Renal cortex interstitium (tissue), 11 donors: ENCODE data around the gene PPFIA4. TPM values are rescaled to one million over a fixed set of nuclear protein-coding genes. Genes with fewer than 3 reads are reported as not detected.

Experiments
- DNase-seq, 11 donors: peaks; one replicate each; pipeline ENCODE4 v3.0.0-alpha.2; 2013; ENCODE audit warnings: low read depth in 9 of 11, low spot score in 4 of 11; ENCODE audit errors: extremely low read depth in 1 of 11
- polyA plus RNA-seq, 3 donors: library from polyadenylated mRNA; unstranded; fragments of 120-200 nt; gene quantifications; one replicate each; pipeline ENCODE4 v1.2.1, GENCODE V29; 2013; ENCODE audit not compliant: insufficient read length in 3 of 3

PPFIA4 gene
- polyA plus RNA-seq, 3 donors = 7.4 to 14.9 (median 8.5) TPM

DNA sequence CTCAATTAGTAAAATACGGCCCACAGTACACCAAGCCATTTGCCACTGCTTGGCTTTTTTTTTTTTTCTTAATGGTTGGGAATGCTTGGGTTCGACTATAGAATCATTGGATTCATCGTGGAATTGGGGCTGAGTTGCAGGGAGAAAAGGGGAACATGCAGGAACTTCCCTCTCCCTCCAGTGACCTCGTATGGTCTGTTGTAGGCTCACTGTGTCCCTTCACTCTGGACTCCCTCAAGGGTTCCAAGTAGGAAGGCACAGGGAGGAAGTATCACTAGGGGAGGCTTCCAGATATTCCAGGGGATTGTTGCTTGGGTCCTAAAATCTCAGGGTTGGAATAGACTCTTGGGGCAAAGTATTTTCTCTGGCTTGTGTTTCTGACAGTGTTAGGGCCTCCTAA lies 24.5 kb downstream of the PPFIA4 start:
- DNase-seq = no peak

DNA sequence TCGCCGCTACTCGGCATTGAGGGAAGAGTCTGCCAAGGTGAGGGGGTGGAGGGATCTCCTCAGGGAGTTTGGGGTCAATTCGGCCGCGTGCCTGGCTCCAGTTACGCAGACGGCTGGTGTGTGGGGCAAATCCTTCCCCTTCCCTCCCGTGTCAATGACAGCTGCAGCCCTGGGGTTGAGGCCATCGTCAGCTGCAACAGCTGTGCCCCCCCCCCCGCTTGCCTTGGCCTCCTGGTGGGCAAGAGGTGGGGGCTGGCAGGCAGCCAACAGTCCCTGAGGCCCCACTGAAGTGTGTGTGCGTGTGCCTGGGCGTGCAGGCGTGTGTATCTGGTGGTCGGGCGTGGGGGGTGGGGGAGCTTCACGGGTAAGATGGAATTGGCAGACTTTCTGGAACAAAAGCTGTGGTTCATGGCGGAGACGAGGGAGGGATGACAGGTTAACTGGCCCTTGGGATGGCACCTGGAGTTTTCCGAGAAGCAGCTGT lies 25.6 kb downstream of the PPFIA4 start:
- DNase-seq = no peak

DNA sequence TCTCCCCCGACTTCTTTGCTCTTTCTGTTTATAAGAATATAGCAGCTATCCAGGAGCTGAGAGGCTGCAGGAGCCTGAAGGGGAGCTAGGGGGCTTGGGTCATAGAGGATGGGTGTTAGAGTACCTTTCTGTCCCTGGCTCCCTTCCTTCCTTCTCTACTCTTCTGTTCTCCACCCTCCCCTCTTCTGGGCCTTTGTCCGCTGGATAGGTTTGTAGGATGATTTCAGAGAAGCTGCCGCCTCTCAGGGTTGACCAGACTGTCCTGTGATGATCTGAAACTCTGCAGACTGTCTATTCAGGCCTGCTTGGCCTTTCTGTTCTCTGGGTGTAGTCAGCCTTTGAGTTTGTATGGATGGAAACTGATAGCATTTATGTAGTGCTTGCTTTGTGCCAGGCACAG lies 26.3 kb downstream of the PPFIA4 start:
- DNase-seq = no peak

DNA sequence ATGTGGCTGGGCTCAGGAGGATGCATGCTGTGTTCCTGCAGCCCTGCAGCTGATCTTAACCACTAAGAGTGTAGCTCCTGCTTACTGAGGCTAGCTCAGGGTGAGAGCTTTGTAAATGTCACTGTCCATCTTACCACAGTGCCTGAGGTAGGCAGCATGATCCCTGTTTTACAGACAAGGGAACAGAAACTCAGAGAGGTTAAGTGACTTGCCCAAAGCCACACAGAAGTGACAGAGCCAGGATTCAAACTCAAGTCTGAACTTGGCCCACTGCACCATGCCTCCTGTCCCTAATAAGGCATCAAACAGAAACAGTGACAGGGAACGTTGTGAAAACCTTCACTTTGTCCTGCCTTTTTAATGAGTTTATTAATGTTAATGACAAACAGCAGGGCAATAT lies 27.9 kb downstream of the PPFIA4 start:
- no peak for DNase-seq

DNA sequence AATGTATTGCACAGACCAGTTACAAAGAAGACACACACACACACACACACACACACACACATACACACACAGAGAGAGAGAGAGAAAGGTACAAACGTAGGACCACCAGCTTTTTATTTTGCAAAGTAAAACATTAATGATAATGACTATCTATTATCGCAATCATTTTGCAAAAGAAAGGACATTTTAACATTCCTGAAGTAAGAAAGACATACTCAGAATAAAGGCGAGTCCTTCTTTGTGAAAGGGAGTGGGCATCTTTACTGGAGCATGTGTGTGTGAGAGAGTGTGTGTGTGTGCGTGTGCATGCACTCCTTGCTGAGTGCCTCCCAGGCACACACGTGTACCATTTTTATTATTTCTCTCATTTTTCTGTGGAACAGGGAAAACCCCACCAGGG lies 28.4 kb downstream of the PPFIA4 start:
- no peak for DNase-seq

DNA sequence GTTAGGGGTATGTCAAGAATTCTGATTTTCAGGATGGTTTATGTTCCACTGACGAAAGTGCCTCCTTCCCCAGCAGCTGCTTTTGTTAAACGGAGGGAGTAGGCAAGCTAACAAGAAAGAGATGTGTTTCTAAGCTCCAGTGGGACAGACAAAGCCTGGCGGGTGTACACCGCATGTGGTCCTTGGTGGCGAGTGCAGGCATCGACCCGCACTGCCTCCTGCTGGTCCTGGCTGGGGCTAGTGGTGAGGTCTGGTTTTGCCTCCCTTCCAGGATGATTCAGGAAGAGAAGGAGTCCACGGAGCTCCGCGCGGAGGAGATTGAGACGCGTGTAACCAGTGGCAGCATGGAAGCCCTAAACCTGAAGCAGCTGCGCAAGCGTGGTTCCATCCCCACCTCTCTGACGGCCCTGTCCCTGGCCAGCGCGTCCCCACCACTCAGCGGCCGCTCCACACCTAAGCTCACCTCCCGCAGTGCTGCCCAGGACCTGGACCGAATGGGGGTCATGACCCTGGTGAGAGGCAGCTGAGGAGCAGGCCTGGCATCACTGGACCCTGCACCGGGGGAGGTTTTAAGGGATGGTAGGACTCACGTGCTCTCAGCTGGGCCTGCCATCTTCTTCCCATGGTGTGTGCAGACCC lies 29.0 kb downstream of the PPFIA4 start:
- no peak for DNase-seq

DNA sequence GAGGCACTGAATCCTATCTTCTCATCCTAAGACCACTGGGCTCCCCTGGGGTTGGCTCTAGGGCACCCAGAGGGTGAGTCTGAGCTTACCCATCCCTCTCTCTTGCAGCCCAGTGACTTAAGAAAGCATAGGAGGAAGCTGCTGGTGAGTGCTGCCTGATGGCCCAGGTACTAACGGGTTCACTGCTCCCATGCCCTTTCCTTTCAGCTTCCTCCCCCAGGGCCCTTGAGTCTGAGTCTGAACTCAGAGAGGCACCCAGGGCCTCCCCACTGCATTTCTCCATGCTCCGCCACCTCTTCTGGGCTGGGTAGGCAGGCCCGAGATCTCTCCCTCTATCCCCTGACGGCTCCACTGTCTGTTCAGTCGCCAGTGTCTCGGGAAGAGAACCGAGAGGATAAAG lies 29.7 kb downstream of the PPFIA4 start:
- DNase-seq = no peak

DNA sequence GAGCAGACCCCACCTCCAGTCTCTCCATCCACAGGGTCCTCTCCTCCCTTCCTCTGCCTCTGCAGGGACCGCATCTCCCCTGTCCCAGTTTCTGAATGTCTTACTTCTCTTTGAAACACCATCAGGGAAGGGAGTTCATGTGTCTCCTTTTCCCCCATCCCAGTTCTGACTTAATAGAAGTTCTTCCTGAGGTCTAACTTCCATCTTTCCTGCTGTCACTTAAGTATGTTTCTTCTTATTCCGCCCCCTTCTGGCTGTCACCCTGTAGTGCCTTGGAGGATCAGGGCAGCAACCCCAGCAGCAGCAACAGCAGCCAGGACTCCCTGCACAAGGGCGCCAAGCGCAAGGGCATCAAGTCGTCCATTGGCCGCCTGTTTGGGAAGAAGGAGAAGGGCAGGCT lies 30.2 kb downstream of the PPFIA4 start:
- no peak for DNase-seq

DNA sequence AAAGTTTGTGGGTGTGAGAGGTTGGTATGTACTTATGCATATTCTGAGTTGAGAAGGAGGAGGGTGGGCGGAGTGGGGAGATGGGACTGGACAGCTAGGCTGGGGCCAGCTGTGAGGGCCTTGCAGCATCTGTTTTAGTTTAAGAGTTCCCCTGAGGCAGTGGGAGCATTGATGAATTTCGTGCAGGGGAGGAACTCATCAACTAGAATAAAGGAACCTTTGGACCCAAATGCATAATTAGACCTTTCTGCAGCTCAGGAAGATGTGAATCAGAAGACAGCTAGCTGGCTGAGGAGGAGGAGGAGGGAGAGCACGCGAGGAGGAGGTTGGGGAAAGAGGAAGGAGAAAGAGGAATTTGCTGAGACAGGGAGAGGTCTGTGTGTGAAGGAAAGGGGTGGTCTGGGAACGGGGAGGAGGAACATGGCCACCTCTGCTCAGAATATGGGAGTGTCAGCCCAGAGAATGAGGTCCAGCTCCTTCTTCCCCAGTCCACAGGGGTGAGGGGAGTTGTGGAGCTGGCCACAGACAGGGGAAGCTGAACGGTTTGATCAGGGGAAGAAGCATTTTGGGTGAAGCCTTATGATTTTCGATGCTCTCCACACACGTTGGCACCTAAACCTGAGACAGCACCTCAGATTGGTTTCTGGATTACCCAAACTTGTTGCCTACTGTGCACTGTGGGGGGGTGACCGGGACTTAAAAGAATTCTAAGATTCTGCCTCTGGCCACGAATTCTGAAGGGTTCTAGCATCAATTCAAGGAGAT lies 31.8 kb downstream of the PPFIA4 start:
- DNase-seq = peak in 1 of 11 donors; percentile 45

DNA sequence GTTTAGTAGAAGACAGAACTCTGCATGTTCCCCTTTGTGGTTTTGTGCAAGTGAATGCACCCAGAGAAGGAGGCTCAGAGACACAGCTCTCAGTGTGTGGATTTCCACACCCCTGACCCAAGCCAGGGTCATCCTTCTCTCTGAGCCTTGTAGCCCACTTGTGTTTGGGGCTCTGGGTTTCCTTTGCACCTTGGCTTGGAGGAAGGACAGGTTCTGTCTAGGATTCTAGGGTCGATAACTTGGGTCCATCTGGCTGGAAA lies 32.3 kb downstream of the PPFIA4 start:
- DNase-seq = no peak

DNA sequence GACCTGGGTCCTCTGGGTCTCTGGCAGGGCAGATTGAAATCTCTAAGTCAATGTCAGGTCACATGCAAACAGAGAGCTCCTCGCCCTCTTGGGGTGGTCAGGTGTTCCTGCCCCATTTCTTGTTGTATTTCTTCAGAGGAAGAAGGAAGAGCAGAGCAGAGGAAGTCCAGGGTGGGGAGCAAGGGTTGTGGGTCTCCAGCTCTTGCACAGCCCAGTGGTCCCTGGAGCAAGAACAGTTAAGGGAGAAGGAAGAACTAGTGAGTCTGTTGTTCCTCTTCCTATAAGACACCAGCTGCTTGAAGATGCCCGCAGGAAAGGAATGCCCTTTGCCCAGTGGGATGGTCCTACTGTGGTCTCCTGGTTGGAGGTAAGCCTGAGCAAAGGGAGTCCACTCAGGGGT lies 33.2 kb downstream of the PPFIA4 start:
- DNase-seq = no peak

DNA sequence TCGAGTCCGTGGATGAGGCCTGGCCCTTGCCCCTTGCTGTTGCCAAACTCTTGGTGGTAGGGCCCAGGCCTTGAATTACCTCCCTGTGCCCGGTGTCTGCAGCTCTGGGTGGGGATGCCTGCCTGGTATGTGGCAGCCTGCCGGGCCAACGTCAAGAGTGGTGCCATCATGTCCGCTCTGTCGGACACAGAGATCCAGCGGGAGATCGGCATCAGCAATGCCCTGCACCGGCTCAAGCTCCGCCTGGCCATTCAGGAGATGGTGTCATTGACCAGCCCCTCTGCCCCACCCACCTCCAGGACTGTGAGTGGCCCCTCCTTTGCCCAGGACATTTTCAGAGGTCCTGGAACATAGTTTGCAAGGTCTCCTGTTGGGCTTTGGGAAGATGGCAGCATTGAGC lies 33.8 kb downstream of the PPFIA4 start:
- no peak for DNase-seq

DNA sequence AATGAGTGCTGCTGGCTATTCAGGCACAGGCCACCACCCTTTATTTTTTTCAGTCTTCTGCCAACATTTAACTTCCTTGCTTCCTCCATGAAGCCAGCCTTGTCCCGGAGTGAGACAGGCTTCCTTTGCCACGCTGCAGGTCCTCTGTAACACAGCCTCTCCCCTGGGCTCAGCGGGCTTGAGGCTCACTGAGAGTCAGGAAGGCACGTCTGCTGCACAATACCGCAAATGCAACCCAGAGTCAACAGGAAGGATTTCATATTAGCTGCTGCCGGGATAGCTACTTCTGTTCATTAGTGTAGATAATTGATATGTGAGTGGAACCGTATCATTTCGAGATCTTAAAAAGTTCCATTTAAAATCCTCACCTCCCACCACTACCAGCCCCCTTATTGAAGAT lies 37.0 kb downstream of the PPFIA4 start:
- no peak for DNase-seq

DNA sequence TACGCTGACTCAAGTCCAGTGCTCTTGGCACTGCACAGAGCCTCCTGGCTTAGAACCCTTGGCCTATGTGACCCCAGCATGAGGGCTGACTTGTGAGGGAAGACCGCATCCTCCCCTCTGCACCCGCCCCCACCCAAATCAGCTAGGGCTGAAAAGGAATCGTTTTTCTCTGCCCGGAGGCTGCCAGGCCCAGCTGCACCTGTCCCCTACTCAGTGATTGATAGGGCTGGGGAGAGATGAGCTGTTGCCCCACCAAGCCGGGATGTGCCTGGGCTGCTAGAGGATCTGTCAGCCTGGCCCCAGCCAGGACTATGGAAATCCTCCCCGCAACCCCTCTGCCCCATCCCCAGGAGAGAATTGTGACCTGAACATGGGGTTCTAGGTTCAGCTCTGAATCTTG lies 38.9 kb downstream of the PPFIA4 start:
- DNase-seq = no peak

DNA sequence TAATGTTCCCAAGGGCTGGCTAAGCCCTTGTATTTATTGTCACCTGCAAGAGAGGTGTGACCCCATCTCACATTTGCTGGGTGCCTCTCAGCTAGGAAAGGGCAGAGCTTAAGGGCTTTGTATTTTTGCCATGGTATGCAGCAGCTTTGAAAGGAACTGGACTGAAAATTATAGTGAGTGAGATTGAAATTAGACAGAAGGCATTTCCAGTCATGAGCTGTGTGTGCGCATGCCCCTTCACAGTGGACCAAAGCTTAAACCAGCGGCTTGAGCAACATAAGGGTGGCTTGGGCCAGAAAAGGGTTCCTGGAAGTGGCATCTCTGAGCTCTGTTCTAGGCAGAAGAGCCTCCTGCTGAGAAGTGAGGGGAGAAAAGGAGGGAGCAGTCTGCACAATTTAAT lies 39.7 kb downstream of the PPFIA4 start:
- DNase-seq = no peak

DNA sequence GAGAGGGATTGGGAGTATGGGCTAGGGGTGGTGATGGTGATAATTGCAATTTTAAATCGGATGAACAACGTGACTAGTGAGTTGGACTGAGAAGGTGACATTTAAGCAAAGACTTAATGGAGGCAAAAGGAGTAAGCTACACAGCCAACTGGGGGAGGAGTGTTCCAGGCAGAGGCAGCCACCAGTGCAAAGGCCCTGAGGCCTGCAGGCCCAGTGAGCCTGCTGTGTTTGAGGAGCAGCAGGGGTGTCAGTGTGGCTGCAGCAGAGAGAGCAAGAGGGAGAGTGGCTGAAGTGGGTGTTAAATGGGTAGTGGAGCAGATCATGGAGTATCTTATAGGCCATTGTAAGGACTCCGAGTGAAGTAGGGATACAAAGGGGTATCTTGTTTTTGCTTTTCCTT lies 40.7 kb downstream of the PPFIA4 start:
- DNase-seq = no peak

DNA sequence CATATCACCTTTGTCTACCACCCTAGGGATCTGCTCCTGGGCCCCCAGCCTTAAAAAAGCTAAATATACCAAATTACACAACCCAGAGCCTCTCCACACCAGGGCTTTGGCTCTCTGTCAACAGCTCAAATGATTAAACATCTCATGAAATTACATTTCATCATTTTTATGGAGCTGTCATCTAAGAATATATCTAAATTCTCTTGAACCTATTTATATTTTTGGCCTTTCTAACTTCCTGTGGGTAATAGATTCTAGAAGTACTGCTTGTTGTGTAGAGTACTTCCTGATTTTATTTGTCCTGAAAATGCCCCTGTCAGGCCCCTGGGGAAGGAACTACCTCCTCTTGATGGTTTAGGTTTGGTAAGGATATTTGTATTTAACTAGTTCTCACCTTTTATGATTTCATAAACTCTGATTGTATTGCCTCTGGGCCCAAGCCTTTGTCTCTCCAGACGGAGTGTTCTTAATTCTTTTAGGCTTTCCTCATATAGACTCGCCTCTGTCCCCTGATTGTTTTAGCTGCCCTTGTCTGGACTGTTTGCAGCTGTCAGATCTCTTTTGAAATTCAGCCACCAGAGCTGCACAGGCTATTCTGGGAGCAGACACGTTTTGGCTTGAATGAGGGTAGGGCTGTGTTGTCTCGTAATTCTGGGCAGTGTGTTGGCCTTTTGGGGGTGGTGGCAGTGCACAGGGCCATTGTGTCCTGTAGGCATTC lies 42.9 kb downstream of the PPFIA4 start:
- DNase-seq = peak in 7 of 11 donors; percentile 52 to 74 (median 70)

DNA sequence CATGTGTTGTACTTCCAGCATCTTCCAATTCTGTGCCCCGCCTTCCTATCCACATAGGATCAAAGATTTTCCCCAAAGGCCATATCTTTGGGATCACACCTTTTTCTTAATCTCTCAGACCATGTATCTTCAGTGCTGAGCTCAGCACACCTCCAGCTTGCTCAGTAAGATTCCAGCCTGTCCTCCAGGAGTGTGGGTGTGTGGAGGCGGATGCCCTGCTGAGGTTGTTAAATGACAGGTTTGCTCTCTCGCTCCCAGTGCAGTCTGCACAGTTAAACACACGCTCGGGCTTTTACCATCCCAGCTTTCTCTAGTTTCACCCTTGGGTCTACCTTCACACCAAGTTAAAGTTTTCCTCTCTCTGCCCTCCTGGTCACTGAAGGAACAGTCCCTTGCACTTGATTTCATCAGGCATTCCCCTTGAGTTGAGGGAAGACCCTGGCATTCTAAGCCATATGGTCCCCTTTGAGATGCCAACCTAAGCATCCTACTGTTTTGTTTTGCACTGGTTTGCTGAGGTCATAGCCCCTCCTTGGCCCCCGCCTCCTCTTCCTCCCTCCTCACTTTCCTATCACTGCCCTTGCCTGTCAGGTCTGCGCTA lies 45.8 kb downstream of the PPFIA4 start:
- no peak for DNase-seq

DNA sequence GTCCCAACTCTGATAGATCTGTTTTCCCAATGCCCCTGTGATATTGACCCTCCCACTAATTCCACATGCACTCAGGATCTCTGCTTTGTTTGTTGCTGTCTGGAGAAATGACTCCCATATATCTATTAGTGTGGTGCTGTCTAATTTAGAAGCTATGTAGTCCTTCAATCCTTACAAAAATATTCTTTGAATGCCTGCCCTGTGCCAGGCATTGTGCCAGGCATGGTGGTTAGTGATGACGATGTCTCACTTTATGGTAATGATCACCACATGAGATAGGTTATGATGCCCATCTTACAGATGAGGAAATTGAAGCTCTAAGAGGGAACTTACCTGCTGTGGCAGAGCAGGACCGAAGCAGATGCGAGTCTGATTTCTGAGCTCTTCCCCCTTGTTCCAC lies 46.6 kb downstream of the PPFIA4 start:
- DNase-seq = no peak

DNA sequence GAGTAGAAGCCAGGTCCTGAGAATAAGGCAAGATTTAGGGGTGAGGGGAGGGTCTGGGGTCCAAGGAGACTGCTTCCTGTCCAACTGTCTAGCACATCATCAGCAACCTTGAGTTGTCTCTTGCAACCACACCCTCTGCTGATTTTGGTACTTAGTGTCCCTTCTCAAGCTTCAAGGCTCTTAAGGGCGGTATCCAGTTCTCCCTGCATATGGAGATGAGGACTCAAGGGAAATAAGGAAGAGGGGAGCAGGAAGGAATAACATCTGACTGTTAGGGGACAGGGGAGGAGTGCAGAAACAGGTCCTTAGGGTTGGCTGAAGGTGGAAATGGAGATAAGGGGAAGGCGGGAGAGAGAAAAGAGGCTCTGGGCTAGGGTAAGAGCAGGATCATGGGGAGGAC lies 47.2 kb downstream of the PPFIA4 start:
- DNase-seq = no peak
